NAMALWA (cell line): Measurements from ENCODE around the gene RGMA.

Experiments used
- DNase-seq: peaks from one replicate; pipeline ENCODE4 v3.0.0-alpha.2; 2015; ENCODE audit warnings: low spot score

RGMA gene, protein sequence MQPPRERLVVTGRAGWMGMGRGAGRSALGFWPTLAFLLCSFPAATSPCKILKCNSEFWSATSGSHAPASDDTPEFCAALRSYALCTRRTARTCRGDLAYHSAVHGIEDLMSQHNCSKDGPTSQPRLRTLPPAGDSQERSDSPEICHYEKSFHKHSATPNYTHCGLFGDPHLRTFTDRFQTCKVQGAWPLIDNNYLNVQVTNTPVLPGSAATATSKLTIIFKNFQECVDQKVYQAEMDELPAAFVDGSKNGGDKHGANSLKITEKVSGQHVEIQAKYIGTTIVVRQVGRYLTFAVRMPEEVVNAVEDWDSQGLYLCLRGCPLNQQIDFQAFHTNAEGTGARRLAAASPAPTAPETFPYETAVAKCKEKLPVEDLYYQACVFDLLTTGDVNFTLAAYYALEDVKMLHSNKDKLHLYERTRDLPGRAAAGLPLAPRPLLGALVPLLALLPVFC

DNA sequence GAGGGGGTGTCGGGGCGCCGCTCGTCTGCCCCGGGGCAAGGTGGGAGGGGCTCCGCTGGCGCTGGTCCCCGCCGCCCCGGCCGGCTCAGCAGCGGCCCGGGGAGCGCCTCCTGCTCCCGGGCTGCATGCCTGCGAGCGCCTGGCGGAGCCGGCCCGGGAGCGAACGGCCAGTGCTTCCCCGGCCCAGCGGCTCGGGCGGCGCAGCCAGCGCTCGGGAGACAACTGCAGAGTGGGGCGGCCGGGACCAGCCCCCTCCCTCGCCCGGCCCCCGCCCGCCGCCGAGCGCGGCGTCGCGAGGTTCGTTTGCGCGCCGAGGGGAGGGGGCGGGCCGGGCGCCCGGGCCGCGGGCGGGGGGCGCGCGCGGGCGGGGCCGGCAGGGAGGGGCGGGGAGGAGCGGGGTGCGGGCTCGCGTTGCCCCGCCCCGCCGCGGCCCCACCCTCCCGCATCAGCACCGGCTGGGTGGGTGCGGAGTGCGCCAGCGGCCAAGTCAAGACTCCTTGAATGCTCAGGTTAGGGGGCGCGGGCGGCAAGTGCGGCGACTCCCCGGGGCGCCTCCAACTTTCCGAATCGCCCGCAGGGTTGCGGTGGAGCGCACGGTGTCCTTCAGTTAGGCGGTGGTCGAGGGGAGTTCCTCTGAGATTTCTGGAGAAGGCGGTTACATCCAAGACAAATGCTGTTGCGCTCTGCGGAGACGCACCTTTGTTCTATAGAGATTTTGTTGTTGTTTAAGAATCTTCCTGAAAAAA is at the start of gene RGMA:
TSS of gene RGMA (minus strand) at position 231 of the 746 bp plus-strand sequence. CDS start 279 bp downstream, outside the sequence.
- no peak for DNase-seq

DNA sequence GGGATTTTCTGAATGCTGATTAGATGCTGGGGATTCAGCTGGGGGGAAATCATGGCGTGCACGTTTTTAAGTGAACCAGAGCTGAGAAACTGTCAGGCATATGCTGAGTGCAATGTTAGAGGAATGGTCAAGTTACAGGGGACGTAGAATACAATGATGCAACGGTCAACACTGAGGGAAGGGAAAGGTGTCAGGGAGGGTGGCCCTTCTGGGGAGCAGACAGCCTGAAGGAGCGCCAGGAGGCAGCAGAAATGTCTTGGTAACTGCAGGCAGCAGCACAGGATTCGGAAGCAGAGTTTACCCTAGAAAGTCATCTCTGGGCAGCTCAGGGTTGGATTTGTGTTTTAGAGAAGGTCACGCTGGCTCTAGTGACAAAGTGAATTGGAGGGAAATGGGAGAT is 47.6 kb upstream of the RGMA start:
- no peak for DNase-seq

DNA sequence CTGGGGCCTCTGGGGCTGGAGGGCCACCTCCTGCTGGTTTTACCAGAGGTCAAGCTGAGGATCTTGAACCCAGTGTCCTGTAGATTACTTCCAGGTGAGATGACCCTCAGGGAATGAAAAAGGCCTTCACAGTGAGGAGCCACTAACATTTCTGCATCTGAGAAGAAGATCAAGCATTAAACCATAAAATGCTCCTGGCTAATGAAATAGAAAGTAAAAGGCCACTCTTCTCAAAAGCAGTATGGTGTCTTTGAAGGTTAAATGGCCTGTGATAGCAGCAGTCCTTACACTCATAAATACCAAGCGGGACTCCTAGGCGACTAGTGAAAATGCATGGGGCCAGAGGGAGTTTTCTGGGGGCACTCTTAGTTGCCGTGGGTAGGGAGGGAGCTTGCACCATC is 47.0 kb upstream of the RGMA start:
- DNase-seq: no peak

DNA sequence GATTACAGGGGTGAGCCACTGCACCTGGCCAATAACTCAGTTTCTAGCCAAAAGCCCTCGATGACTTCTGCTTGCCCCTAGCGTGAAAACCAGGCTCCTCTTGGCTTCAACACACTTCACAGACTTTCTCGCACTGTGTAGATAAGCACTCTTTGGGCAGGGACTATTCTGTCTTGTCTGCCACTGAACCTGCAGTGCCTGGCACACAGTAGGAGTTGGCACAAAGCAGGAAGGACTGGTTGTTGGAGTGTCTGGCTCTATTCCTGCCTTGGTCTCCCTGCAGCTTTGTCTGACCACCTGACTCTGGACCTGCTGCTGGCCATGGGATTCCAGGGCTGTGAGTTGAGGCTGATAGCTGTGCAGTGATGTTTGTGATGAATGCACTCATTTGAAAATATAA is 46.4 kb upstream of the RGMA start:
- no peak for DNase-seq

DNA sequence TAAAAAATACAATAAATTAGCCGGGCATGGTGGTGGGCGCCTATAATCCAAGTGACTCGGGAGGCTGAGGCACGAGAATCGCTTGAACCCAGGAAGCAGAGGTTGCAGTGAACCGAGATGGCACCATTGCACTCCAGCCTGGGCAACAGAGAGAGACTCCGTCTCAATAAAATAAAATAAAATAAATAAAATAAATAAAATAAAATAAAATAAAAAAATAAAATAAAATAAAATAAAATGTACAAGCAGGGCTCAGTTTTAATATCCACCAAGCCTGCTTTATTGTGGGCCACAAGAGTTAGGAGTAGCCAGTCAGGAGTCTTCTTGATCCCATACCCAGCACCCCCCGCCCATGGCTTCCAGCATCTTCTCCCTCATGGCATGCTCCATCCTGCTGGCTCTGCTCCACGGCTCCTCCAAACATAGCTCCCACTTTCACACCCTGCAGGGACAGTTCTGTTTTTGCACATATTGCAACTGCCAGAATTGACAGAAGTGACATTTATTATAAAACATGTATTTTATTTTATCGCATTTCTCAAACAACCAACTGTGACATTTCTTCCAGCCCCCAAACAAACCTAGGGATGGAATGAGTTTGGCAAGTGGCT is 42.6 kb upstream of the RGMA start:
- no peak for DNase-seq

DNA sequence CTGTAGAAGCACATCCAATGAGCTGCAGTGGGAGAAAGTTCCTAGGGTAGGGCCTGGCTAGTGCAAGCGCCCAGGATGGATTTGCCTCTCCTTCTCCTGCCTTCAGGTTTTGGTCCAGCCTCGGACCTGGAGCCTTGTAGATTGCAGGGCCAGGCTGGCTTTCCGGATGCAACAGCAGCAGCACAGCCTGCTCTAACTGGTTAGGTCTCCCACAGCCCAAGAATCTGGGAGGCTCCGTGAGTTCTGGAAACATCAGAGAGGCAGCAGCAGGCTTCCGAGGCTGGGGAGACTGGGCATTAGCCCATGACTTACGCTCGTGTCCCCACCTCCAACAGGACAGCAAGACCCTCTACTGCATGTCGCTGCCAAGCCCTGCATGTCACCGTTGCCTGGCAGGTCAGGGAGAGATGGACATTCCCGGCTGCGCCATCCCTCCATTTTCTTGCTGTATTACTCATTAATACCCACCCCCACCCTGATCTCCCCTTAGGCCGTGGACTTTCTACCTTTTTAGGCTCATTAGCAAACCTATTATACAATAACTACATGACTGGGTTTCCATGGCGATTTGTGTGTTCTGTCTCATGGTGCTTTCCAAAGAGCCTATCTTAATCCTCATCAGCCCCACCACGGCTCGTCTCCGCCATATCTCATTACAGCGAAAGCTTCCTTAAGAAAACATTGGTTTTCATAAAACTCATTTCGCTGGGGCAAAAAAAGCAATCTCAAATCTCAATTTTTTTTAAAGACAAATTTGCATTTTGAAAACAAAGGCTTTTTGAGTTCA is 40.9 kb upstream of the RGMA start:
- DNase-seq: no peak

DNA sequence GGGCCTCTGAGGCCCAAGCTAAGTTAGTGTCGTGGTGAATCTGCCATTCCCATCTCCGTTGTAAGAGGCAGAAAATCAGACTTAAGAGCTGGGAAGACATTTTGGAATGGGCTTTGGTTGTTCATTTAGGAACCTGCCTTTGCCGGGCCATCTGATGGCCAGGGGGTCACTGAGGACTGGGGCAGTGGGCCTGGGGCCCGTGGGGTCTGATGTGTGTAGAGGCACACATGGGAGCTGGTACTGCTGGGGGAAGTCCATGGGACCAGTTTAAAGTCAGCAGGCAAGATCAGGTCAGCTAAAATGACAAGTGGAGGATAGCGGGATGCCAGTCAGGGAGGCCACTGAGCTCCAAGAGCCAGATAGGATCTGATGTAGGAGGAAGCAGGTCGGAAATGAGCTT is 38.3 kb upstream of the RGMA start:
- no peak for DNase-seq

DNA sequence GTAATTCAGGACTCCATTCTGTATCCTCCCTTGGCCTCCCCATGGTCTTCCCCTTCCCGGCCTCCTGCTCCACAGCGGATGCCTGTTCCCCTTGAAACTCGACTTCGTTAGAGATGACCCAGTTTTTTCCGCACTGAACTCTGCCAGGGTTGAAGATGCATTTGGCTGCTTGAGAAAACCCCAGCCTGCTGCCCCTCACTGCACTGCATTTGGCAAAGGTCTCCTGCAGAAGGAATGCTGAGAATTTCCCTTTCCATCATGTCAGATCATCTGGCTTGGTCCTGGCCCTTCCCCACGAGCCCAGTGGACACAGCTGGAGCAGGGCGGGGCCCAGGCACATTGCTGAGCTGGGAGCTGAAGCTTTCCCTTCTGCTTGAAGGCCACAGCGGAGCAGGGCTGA is 37.6 kb upstream of the RGMA start:
- DNase-seq: no peak

DNA sequence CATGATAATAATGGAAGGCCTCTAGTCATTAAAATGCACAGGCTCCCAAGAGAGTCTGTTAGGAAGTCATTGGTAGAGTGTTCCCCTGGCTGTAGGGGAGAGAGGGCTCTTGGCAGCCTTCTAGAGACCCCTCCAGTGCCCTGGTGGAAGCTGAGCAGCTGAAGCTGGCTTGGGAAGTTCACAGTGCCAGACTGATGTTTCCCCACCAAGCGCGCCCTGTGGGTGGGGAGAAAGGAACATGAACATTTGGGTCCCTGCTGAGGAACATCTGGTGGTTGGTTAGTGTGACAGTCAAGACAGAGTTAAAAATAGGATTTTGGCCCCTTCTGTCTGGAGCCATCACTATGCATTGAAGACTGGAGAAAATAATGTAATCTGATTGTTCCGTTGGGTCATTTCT is 37.1 kb upstream of the RGMA start:
- no peak for DNase-seq

DNA sequence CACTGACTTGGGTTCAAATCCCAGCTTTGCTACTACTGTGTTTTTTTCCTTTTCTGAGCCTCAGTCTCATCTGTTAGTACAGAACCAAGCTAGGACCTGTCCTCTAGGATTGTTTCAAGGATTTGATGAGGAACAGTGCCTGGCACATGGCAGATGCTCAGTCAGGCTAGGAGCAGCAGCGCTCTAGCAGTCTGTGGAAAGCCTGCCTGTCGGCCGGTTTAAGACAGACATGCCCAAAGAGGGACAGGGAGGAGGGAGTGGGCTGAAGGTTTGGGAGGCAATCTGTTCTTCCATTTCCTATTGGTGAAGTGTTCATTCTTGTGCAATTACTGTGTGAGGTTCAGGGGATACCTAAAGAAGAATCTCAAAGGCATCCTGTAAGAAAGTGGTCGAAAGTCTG is 35.1 kb upstream of the RGMA start:
- DNase-seq: no peak

DNA sequence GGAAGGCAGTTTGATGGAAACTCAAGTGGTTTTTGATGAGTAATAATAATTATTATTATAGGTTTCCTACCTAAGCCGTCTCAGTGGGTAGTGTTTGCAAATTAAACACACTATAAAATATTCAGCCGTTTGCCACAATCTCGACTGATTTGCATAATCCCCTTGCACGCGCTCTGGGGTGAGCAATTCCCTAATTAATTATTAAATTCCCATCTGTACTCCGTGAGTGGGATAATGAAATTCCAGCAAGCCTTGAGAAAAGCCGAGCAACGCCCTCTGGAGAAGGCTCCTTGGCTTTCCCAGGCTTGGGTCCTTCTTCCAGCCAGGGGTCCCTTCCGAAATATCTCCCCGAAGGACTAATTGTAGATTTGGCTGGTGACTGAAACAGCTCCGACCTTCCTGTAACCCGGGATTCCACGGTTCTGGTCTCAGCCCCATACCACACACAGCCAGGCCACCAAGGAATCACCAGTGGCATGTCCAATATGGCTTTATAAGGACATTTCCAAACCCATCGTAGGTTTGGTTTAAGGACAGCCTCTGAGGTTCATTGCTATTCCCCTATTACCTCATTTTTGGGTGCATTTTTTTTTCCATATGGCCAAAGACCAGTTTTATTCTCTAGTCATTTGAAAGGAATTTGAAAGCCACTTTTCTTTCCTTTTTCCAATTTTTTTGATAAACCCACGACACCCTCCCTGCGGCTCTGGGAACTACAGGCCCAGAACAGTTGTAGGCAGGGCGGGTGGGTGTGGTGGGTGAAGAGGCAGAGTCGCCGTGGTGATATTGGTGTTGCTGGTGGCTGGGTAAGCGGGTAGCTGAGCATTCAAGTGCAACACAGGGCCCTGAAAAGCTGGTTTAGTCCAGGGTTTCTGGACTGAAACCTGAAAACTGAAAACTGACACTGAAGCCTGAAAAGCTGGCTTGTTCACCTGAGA is 33.2 kb upstream of the RGMA start:
- no peak for DNase-seq

DNA sequence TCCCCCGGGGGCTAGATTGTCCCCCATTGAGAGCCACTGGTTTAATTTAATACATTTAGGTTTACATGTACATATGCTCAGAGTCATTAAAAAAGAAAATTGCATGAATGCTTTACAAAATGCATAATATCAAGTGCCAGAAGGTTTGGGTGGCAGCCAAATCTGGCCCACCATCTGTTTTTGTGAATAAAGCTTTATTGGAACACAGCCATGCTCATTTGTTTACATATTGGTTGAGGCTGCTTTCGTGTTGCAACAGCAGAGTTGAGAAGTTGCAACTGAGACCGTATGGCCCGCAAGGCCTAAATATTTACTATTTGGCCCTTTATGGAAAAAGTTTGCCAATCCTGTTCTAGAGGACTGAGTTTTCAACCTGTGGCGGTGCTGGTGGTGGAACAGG is 32.1 kb upstream of the RGMA start:
- DNase-seq: no peak

DNA sequence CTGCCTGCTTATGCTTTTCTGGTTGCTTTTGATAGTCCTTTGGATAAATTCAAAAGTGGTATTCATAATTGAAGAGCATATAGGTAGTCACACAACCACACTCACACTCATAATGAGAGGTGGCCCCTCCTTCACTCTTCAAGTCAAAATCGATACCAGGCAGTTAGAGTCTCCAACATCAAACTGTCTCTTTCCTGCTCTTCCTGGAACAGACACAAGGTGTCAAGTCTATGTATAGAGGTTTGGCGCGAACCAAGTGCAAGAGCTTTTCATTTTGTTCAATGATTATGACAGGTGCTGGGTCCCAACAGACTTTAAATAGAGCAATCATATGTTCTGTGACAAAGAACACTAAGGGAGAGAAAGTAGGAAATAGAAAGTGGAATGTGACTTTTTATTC is 29.9 kb upstream of the RGMA start:
- no peak for DNase-seq

DNA sequence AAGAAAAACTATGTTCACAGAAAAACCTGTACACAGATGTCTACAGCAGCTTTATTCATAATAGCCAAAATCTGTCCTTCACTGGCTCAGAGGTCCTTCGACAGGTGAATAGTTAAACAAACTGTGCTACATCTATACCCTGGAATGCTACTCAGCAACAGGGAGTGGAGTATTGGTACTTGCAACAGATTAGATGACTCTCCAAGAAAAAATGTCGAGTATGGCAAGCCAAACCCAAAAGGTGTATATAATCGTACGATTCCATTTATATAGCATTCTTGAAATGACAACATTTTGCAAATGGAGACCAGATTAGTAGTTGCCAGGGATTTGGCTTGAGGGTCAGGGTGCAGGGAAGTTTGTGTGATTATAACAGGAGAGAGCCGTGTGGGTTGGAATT is 22.4 kb upstream of the RGMA start:
- DNase-seq: no peak

DNA sequence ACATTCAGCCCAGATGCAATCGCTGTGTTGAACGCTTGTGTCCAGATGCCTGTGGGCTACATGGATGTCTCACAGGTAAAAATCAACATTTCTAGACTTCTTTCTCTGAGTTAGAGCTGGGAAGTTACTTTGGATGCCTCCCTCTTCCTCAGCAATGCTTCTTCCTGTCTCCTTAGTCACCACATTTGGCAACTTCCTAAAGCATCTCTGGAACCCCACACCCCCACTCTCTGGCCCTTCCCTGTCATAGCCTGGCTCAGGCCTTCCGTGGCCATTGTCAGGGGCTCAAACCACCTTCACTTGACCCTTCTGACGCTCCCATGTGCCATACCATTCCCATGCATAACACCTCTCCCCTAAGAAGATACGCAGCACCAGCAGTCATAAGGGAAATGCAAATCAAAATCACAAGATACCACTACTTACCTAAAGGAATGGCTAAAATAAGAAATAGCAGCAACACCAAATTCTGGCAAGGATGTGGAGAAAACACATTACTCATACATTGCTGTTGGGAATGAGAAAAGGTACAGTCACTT is 21.6 kb upstream of the RGMA start:
- DNase-seq: no peak

DNA sequence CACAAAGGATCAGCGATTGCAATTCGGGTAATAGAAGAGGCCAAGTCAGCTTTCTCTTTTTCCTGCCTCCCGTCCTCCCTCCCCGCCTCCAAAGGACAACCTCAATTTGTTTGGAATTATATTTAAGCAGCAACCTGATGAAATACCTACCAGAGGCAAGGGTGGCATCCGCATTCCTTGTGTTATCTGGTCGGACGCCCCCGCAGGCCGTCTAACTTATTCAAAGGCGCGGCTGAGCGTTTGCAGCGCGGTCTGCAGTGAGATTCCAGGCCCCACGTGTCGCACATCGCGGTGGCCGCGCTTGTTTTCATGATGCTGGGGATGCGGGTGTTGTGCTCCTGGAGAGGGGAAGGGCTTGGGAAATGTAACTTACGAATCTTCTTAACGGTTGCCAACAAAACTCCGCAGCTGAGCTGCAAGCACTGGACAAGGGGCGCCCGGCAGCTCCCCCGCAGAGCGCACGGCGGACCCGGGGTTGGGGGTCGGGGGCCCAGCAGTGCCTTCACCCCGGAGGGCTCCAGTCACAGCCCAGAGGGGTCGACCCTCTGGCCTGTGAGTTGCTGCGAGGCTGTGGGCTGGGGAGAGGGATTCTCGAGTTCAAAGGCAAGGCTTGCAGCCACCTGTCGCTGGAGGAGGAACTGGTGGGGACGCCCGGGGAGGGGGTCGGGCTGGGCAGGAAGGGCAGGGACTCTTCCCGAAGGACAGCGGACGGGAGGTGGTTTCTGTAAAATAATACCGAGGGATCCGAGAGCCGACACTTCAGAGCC is 20.5 kb upstream of the RGMA start:
- DNase-seq: no peak

DNA sequence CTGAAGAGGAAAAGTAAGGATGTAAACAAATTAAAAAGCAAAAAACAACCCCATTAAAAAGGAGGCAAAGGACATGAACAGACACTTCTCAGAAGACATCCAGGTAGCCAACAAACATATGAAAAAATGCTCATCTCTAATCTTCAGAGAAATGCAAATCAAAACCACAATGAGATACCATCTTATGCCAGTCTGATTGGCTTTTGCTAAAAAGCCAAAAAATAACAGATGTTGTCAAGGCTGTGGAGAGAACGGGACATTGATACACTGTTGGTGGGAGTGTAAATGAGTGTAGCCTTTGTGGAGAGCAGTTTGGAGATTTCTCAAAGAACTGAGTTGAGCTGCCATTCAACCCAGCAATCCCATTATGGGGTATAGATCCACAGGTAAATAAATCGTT is 18.6 kb upstream of the RGMA start:
- DNase-seq: no peak

DNA sequence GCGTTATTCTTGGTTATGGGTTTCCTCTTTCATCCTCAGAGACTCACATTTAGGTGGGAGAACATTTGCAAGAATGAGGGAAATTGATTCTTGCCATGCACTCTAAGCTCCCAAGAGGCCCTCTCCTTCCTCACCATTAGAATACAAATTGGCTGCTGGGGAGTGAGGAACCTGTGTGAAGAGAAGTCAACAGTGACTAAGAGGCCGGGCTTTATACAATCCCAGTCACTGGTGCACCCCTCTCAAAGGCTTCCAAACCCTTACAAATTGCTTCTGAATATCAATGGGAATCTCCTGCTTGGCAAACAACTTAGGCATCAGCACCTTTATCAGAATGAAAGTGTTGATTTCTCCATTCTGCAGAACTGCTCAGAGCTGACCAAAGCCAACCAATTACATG is 16.5 kb upstream of the RGMA start:
- no peak for DNase-seq

DNA sequence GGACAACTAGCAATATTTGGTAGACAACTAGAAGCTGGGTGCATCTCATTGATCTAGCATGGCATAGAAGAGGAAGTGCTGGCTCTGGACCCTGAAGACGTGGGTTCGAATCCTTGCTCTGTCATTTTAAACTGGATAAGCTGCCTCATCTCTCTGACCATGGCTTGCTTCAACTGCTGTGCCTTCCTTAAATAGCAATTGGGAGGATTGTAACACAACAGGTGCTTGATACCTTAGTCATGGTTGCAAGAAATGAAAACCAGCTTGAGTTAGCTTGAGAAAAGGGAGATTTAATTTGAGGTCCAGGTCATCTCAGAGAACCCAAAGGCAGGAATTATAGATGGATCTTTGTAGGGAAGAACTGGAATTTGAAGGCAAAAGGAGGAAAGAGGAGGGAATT is 14.8 kb upstream of the RGMA start:
- DNase-seq: no peak

DNA sequence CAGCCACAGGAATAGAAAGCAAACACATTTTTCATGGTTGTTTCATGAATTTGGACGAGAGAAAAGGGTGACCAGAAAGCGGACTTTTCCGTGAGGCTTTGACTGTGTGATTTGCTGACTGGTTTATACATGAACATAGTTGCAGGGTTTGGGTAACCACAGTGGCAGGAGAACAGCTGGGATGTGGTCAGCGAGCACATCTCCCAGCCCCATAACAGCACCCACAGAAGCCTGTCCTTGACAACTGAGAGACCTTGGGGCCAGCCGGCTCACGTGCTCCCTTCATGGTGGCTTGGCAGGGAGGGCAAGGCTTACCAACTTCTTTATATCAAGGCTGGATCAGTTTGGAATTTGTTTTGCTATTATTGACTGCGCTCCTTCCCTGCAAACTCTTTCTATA is 13.2 kb upstream of the RGMA start:
- DNase-seq: no peak
